Measurements from ENCODE around the gene TNS1.

The TNS1 gene

DNA sequence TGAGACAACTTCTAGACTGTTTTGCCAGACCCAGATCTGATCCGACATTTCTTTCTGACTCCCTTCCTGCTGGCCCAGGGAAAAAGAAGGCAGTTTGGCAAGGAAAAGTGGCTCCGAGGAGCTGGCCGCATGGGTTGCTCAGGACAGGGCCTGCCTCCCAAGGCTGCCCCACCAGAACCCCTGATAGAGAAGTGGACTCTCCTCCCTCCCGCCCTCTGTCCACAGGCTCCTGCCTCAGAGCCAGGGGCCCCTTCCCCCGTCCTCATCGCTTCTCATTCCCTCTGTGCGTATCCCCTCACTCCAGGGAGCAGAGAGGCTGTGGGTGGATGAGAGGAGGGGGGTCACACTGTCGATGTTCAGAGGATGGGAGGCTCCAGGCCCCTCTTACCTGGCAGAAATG lies 110.2 kb downstream of the TNS1 start:
- DNase-seq = no peak

DNA sequence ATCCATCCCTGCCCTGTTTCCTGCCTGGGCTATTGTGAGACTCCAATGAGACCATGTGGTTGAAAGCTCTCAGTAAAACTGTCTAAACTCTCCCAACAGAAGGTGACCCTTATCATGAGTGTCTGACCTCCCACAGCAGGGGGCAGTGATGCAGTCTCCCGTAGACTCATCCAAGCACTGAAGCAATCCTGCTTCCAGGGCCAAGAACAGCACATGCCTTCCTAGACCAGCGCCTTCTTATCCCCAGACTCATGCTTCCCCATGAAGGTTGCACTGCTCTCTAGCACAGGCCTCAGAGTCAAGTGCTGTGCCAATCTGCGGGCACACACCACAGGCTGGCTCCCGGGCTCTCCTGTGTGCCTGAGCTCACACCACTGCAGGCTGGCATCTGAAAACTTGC lies 112.3 kb downstream of the TNS1 start:
- no peak for DNase-seq

DNA sequence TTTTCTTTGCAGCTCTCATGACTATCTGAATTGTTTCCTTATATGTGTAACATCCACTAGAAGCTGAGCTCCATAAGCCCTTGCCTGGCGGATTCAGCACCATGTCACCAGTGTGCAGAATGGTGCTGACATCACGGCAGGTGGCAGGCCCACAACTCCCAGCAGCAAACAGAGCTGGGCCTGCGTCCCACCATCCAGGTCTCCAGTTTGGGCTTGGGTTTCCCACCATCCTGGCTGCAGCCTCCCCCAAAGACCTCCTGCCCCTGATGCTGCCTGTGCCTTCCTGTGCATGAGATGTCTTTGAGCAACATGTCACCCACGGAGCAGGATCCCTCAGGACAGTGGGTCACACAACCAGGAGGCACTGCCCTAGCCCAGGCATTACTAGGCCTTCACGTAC lies 113.1 kb downstream of the TNS1 start:
- no peak for DNase-seq

DNA sequence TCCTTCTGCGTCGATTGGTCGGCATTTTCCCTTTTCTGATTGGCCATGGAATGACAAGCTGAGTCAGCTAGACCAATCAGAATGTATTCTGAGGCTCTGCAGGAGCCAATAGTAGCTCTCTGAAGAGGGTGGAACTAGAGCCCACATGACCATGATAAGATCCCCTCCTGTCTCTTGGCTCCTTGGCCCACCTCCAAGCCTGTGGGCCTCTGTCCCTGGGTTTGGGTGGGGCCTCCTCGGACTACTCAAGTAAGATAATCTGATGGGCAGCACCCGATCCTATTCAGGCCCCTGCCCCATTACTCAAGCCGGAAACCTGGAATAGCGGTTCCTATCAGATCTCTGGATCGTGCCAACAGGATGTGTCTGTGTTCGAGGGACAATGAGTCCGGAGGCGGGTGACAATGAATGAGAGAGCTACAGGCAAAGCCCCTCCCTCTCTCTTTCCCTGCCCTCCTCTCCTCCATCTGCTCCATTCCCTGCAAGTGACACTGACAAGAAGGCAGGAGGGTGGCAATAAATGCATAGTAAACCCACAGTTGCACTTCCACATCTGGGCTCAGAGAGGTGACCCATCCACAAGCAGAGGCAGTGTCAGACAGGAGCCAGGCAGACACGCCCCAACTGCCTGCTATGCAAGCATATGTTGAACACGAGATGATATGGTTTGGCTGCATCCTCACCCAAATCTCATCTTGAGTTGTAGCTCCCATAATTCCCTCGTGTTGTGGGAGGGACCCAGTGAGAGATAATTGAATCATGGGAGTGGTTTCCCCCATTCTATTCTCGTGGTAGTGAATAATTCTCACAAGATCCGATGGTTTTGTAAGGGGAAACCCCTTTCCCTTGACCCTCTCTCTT lies 114.7 kb downstream of the TNS1 start:
- no peak for DNase-seq

DNA sequence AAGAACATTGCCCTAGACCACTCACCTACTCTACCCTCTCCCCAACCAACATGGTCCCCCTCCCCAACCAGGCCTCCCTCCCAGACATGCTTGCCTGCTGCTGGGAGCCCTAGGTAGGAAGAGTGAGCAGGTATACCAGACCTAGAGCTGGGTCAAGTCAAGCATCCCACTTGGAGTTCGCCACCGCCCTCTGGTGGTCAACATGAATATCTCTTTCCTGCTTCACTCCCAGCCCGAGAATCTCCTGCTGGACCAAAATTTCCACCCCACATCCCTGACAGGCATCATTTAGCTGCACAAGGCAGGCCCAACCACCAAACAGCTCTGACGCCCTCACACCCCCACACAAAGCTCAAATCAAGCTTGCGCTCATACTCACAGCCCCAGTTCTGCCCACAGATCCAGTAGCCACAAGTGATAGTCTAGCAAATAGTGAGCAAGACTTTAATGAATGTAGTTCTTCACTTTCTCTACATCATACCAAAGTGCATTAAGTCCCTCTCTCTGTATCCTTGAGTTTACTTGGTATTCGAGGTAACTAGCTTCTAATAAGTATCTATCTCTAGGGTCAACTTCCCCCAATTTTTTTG lies 116.0 kb downstream of the TNS1 start:
- DNase-seq = peak; percentile 19

DNA sequence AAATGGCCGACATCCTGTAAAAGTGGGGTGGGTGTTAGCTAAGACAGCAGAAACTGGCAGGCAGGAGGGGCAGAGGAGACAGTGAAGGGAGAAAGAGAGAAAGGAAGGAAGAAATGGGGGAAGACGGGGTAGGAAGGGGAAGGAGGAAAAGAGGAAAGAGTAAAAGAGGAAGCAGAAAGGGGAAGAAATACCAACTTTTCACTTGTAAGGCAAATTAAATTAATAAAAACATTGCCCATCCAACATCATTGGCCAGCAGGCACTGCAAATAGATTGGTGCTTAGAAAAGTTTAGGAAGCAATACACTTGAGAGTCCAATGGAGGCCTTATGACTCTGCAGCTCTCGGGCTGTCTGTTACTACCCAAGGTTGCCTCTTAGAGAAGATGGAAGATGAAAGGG lies 116.7 kb downstream of the TNS1 start:
- DNase-seq = no peak

DNA sequence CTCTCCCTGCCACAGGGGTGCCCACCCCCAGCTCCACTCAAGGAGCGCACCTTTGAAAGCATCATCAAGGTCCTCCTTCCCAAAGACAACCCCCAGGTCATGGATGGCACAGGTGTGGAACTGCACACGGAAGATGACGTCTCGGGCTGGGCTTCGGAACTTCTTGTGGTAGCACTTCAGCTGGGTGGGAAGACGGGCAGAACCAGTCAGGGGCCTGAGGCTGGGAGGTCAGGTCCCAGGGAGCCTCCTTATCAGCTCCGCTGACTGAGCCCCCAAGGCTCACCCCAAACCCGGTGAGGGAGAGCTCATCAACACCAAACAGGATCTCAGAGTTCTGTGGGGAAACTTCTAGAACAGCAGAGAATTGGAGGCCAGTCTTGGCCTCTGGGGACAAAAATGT lies 117.8 kb downstream of the TNS1 start:
- DNase-seq = no peak

DNA sequence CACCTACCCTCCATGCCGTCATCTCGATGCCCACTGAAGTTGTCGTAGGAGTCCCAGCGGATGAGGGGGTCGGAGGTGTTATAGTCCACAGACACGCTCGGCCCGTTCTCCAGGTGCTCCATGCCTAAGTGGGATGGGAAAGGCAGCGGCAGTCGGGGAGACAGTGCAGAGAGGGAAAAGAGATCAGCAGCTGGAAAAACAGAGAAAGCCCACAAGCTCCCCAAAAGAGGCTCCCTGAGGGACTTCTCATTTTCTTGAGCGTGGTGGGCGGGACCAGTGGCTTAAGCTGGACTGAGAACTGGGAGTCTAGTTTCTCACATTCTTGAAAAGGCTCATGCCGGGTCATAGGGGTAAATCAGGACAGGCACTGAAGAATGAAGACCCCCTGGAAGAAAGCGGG lies 121.9 kb downstream of the TNS1 start:
- DNase-seq = no peak

DNA sequence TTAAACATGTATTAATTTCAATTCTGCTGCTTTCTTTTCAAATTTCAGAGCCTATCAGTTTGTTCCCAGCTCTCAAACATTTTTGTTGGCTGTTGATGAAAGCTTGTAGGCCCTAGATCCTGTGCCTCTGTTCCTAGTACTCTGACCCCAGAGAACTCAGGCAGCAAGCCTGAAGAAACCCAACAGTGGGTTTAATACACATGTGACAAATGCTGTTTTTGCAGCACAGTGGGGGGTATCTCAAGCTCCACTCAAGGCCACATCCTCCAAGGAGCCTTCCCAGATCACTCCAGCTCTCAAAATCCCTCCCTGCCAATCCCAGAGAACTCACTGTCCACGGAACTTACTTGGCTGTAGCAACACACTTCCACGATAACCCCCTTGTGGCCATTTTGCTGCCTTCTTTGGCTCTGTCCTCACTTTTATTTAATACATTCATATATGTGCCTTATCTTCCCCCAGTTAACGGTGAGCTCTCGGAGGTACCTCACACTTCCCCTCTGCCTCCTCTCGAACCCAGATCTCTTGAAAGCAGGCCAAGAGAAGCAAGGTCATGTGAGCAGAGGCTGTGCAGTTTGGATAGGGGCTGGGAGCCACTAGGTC lies 122.4 kb downstream of the TNS1 start:
- DNase-seq = no peak

DNA sequence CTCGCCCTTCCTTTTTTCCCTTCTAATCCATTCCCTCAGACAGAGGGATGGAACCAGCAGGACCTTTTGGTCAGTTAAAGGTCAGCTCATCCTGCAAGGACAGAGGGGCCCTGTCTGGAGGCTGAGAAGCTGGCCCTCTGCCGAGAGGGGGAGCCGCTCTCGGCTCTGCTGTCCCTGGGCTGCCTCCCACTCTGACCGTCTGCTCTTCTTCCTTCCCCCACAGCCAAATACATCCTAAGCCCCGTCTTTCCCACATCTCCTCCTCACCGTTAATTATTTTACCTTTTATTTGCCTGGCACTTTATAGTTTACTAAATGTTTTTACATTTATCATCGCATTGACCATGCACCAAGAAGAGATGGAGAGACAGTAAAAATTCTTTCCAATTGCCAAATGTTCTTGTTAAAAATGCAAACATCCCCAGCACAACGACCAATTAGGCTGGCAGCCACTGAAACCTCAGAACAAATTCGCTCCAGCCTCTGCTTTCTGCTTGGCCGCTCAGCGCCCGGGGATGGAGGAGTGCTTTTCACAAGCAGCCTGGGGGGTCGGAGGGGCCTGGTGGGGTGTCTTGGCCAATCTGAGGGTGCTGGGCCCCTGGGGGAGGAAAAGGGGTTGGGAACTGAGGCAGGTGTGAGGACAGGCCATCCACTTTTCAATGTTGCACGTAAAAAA lies 123.7 kb downstream of the TNS1 start:
- no peak for DNase-seq

DNA sequence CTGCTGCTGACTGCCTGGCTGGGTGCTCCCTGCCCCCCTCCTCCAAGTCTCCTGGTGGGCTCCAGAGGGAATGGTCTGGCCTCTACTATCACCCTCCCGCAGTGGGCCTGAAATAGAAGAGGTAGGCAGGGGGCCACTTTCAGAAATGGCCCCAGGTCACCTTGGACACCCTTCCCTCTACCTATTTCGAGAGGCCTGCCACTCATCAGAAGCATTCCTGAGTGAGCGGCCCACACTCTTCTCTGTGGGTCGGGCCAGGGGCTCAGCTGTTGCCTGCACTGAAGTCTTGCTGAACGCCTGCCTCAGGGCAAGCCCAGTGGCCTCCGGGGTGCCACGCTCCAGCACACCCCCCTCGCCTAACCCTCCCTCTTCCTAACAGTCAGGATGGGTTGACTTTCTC lies 124.9 kb downstream of the TNS1 start:
- DNase-seq = no peak

DNA sequence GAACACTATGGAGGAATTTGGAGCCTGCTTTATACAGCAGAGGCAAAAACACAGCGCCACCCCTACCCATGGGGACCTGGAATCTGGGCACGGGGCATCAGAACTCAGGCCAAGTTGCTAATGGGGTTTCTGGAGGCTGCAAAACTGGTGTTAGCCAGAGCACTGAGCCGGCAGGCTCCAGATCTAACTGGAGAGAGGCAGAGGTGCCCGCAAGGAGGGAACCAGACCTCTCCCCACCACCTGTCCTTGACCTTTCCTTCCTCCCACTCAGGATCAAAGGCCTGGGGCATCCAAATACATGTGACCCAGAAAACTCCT lies 126.6 kb downstream of the TNS1 start:
- DNase-seq = no peak

DNA sequence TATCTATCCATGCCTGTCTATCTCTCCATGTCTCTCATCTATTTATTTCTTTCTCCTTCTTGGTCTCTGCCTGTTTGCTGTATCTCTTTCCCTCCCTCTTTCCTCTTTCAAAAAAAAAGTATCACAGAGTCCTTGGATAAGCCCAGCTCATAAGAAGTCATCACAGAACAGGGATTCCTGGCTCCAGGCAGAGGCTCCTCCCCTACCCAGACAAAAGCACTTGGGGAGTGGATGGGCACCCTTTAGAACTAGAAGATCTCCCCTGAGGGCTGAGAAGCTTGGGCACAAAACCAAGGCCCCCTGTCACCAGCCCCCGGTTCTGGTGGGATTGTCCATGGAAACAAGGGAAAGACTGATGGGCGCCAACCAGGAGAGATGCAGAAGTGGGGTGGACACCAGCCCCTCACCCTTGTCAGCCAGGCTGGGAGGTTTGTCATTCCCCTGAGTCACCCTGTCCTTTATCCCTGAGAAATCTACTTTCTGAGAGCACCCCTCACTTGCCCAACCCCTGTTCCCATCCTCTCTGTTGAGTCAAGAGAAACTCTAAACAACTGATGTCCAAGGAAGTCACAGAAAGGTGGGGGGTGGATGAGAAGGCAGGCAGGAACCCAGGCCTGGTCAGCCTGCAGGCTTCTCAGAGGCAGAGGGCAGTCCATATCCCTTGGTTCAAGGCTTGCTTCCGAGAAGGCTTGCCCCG lies 127.1 kb downstream of the TNS1 start:
- no peak for DNase-seq

DNA sequence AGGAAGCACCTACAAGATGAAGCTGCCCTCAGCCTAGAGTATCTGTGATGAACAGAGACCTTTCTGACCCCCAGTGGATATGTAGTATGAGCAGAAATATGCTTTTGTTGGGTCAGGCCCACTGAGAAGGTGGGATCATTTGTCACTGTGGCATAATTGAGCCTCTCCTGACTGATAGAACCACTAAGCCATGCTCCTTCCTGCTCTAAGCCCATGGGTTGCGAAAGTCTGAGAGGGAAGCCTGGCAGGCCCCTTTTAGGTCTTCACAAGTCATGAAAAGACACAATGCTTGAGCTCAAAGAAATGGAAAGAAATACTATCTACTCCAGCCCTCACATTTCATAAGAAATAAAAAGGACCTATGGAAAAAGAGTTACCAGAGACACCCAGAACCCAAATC lies 127.7 kb downstream of the TNS1 start:
- no peak for DNase-seq

DNA sequence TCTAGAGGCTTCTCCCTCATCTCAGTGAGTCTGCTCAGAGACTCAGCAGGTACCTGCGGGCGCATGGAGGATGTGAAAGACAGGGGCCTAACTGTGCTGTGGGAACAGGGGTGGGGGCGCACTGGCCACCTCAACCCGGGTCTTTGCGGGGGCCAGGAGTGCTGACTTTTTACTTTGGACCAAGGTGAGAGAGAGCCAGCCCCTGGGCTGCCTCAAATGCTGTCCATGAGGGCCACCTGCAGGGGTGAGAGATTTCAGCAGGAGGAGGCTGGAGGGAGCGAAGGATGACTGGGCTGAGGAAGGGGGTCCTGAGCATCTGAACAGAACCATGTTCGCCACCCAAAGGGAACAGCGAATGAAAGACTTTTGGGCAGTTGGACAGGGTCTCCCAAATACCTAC lies 129.4 kb downstream of the TNS1 start:
- no peak for DNase-seq

DNA sequence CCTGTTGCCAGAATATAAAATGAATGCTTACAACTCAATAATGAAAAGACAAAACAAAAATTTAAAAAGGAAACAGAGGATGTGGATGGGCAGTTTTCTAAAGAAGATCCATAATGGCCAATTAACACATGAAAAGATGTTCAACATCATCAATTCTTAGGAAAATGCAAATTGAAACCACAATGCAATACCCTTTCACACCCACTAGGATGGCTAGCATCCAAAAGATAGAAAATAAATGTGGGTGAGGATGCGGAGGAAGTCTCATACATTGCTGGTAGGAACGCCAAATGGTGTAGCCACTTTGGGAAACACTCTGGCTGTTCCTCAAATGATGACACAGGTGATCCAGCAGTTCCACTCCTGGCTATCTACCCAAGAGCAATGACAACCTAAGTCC lies 130.5 kb downstream of the TNS1 start:
- no peak for DNase-seq

DNA sequence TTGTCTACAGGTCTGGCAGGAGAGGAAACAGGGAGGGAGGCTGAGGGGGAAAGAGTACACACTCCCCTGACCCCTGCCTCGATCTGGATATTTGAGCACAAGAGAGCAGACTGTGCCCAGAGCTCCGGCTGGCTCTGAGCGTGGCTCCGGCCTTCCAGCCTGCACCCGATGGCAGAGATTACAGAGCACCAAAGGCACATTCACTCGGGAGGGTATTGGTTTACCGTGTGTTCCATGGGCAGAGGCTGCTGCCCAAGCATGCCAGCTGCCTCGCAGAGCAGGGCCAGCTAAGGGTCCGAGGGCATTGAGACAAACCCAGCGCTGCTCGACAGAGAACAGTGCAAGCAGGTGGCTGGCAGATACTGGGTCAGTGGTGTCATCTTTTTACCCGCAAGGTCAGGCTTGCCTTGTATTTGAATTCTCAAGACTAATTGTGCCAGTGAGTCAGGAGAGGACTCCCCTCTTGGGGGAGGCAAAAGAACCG lies 132.2 kb downstream of the TNS1 start:
- no peak for DNase-seq

DNA sequence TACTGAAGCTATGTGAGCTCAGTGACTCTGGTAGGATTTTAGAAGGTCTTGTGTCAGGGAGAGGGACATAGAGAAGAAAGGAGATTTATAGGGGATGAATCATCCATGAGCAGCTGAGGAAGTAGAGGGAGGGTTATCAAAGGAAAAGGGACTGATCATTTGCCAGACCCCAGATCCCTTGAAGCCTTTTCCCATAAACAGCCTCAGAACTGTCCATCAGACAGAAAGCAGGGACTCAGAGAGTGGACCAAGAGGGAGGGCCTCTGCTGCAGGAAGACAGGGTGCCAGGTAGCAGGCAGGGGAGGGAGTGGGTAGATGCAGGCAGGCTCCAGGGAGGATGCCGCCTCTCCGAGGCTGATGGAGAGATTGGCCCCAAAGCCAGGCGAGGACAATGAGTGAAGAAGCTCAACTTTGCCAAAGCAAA lies 133.9 kb downstream of the TNS1 start:
- DNase-seq = no peak

DNA sequence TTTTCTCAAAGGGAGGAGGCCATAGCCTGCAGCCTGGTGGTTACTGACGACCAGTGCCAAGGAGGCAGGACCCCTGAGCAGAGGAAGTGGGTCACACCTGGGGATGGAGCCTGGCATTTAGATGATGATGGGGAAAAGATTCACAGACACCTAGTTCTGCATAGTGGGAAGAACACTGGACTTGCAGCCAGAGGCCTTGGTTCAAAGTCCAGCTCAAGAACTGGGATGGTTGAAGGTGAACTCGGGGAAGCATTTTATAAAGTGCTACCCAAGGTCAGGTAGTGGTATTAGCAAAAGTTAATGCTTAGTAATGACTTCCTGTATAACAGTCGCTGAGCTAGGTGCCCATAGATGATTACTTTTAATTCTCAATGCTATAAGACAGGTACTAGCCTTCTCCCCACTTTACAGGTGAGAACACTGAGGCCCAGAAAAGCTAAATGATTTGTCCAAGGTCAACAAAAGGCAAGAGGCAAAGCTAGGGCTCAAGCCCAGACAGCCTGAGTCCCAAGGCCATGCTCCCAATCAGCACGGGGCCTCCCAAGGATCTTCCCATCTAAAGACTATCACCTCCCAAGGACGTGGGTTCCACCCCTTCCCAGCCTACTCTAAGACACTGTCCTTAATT lies 134.4 kb downstream of the TNS1 start:
- no peak for DNase-seq

DNA sequence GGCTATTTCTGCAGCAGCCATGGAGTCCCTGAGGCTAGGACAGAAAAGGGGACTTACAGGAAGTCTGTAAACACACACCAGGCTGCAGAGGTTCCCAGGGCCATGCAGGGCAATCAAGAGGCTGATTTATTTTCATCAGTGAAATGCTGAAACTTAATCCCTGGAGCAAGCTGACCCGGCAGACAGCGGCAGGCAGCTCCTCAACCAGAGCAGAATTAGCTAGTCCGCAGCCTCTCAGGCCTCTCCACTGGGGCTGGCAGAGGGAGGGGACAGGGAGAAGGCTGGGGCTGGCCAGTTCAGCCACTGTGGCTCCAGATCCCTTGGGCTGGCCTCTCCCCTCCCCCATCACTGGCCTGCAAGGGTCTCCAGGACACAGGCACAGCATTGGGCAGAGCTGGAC lies 136.3 kb downstream of the TNS1 start:
- DNase-seq = no peak

DNA sequence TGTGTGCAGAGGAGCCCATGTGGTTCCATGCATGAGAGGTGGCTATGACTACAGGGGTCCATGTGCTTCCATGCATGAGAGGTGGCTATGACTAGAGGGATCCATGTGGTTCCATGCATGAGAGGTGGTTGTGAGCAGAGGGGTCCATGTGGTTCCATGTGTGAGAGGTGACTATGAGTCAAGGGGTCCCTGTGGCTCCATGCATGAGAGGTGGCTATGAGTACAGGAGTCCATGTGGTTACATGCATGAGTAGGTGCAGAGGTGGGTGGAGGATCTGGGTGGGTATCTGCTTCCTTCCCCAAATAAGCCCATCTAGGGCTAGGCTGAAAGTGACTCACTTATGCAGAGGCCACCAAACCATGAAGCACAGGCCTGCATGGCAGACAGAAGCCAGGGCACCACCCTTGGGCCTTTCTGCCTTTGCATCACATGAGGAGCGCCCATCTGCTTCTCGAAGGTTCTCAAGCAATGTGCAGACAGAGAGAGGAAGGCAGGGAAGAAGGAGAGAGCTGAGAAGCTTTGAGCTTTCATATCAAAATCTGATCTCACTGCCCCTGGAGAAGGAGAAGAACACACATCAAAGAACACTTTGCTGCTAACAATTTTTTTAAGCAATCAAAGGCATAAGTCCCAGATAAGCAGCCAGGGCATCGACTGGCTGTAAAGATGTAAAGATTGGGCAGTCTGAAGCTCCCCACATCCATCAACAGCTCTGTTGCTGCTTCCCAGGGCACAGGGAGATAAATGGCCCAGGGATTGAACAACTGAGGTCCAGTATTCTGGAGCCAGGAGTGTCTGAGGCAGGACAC lies 137.6 kb downstream of the TNS1 start:
- no peak for DNase-seq

DNA sequence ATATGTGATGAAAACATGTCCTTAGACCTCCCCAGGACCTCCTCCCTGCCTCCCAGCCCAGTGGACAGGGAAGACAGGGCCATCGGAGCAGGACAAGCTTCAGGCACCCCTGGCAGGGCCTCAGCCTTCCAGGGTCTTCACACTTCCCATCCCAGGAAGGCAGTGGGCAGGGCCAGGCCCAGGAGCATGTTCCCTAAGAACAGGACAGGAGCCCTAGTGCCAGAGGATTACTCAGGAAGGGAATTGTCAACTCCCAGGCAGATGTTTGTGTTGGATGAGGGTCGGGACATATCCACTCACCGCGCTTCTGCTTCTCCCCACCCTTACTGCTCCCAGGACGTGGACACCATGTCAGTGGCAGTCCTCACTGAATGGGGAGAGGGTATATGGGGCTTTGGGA lies 138.9 kb downstream of the TNS1 start:
- DNase-seq = no peak
